RWPE1 (cell line): Measurements from ENCODE around the gene MPND.

Experiments
- CTCF ChIA-PET: fragments of 350-600 bp; sonication (Branson Sonifier 250); formaldehyde crosslinking; extraction: SDS; loops from one replicate; lab custom pipeline; 2021; lab: Yijun Ruan, JAX
- POLR2A ChIA-PET: fragments of 400-600 bp; formaldehyde crosslinking; extraction: SDS; loops from one replicate; lab custom pipeline; 2020; ENCODE audit warnings: antibody characterized with exemption; ENCODE audit not compliant: low non-redundant PET; lab: Yijun Ruan, JAX
- DNase-seq: peaks from one replicate; pipeline ENCODE4 v3.0.0; 2012; ENCODE audit warnings: low spot score
- H3K27ac ChIP-seq: fragments of 450-650 bp; 2 replicates; pipeline ENCODE4 v1.5.1; 2017
- CTCF ChIP-seq: fragments of 450-650 bp; conservative IDR thresholded peaks from 2 replicates; pipeline ENCODE4 v1.5.1; 2017; ENCODE audit warnings: low read depth, mild to moderate bottlenecking

The MPND gene

GRCh38 chr19:4389511-4390016 is 46.2 kb downstream of the MPND start:
- TF ChIP-seq CTCF, result no peak
- DNase-seq, result no peak
- POLR2A ChIA-PET, result no interaction called here
- peak overlapping the region; percentile 99 for H3K27ac ChIP-seq
- CTCF ChIA-PET, result interaction anchor here (1.0 kb wide), 1 partner anchor 14 kb away, joined by 3 read pairs; no protein-coding TSS in a partner anchor

- no peak for DNase-seq
- ChIA-PET POLR2A (interaction anchor here (0.6 kb wide), 1 partner anchor 8 kb away, joined by 3 read pairs; no protein-coding TSS in a partner anchor), CTCF (interaction anchor here (0.6 to 1.0 kb wide), 4 partner anchors 15 to 82 kb away, joined by 3 to 4 read pairs (median 3); no protein-coding TSS in a partner anchor)
- TF ChIP-seq CTCF, result no peak
- peak overlapping the region; percentile 99 for H3K27ac ChIP-seq
Measured at GRCh38 chr19:4390017-4390566, 46.7 kb downstream of the MPND start.

GRCh38 chr19:4390567-4391305 is 47.4 kb downstream of the MPND start:
- H3K27ac ChIP-seq, result peak overlapping the region; percentile 99
- ChIA-PET POLR2A (interaction anchor here (0.6 kb wide), 2 partner anchors 8 to 9 kb away, joined by 3 to 10 read pairs; no protein-coding TSS in a partner anchor), CTCF (interaction anchor here (0.6 to 1.0 kb wide), 6 partner anchors 9 to 82 kb away, joined by 3 to 4 read pairs (median 3); partner anchors contain the start of gene SH3GL1)
- DNase-seq, result no peak
- TF ChIP-seq CTCF, result no peak

- POLR2A ChIA-PET, result no interaction called here
- TF ChIP-seq CTCF, result no peak
- peak overlapping the region; percentile 99 for H3K27ac ChIP-seq
- no peak for DNase-seq
- CTCF ChIA-PET, result interaction anchor here (0.6 to 1.0 kb wide), 3 partner anchors 9 to 25 kb away, joined by 3 read pairs; partner anchors contain the start of gene SH3GL1
Measured at GRCh38 chr19:4391306-4391693, 47.9 kb downstream of the MPND start.

- no peak for DNase-seq
- no peak for TF ChIP-seq CTCF
- CTCF ChIA-PET, result interaction anchor here (0.6 to 1.0 kb wide), 3 partner anchors 8 to 25 kb away, joined by 3 read pairs; partner anchors contain the start of gene SH3GL1
- POLR2A ChIA-PET, result no interaction called here
- H3K27ac ChIP-seq, result peak overlapping the region; percentile 99
Measured at GRCh38 chr19:4391701-4392483, 48.5 kb downstream of the MPND start.
